ENCODE data around the gene CHRDL2.

- TF ChIP-seq, protein P1, sequence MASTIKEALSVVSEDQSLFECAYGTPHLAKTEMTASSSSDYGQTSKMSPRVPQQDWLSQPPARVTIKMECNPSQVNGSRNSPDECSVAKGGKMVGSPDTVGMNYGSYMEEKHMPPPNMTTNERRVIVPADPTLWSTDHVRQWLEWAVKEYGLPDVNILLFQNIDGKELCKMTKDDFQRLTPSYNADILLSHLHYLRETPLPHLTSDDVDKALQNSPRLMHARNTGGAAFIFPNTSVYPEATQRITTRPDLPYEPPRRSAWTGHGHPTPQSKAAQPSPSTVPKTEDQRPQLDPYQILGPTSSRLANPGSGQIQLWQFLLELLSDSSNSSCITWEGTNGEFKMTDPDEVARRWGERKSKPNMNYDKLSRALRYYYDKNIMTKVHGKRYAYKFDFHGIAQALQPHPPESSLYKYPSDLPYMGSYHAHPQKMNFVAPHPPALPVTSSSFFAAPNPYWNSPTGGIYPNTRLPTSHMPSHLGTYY (CRISPR knock-in tag; IDR thresholded peaks at IDR 0.05): no peak
- TF ChIP-seq MAX (CRISPR knock-in tag; IDR thresholded peaks at IDR 0.05) (no peak), CTCF (IDR thresholded peaks at IDR 0.05) (no peak), CREB1 (CRISPR knock-in tag; IDR thresholded peaks at IDR 0.05) (no peak), E2F5 (CRISPR knock-in tag; IDR thresholded peaks at IDR 0.05) (no peak), USF1 (CRISPR knock-in tag; IDR thresholded peaks at IDR 0.05) (no peak), MYBL2 (CRISPR knock-in tag; IDR thresholded peaks at IDR 0.05) (no peak), GTF2I (CRISPR knock-in tag; conservative IDR thresholded peaks at IDR 0.05) (no peak)
- TF ChIP-seq, protein P2, sequence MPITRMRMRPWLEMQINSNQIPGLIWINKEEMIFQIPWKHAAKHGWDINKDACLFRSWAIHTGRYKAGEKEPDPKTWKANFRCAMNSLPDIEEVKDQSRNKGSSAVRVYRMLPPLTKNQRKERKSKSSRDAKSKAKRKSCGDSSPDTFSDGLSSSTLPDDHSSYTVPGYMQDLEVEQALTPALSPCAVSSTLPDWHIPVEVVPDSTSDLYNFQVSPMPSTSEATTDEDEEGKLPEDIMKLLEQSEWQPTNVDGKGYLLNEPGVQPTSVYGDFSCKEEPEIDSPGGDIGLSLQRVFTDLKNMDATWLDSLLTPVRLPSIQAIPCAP (CRISPR knock-in tag; IDR thresholded peaks at IDR 0.05): no peak
- TF ChIP-seq, protein P3, sequence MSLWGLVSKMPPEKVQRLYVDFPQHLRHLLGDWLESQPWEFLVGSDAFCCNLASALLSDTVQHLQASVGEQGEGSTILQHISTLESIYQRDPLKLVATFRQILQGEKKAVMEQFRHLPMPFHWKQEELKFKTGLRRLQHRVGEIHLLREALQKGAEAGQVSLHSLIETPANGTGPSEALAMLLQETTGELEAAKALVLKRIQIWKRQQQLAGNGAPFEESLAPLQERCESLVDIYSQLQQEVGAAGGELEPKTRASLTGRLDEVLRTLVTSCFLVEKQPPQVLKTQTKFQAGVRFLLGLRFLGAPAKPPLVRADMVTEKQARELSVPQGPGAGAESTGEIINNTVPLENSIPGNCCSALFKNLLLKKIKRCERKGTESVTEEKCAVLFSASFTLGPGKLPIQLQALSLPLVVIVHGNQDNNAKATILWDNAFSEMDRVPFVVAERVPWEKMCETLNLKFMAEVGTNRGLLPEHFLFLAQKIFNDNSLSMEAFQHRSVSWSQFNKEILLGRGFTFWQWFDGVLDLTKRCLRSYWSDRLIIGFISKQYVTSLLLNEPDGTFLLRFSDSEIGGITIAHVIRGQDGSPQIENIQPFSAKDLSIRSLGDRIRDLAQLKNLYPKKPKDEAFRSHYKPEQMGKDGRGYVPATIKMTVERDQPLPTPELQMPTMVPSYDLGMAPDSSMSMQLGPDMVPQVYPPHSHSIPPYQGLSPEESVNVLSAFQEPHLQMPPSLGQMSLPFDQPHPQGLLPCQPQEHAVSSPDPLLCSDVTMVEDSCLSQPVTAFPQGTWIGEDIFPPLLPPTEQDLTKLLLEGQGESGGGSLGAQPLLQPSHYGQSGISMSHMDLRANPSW (CRISPR knock-in tag; conservative IDR thresholded peaks at IDR 0.05; ENCODE audit: low read depth): no peak
Observed at GRCh38 chr11:74679513-74679865, 51.7 kb downstream of the CHRDL2 start.

All from WTC11 (cell line).